B cell (primary cell): ENCODE measurements around the gene MLLT3. TPM values are rescaled to one million over a fixed set of nuclear protein-coding genes. Genes with fewer than 3 reads are reported as not detected.

ENCODE experiments used
- ATAC-seq: fragments of 200-7000 bp; cut with Tn5 transposase; one replicate; pipeline ENCODE4 v1.10.0; 2021; ENCODE audit warnings: low read depth, mild to moderate bottlenecking, moderate number of reproducible peaks, moderate library complexity
- CTCF ChIA-PET: fragments of 350-600 bp; sonication (Branson Sonifier 250); formaldehyde crosslinking; loops from one replicate; lab custom pipeline; 2021; ENCODE audit warnings: antibody characterized with exemption, inconsistent platforms; lab: Charles Lee
- POLR2A ChIA-PET: fragments of 350-600 bp; sonication (Branson Sonifier 250); formaldehyde crosslinking; loops from one replicate; lab custom pipeline; 2021; ENCODE audit warnings: antibody characterized with exemption; lab: Charles Lee
- DNase-seq: peaks from one replicate; pipeline ENCODE4 v3.0.0; 2013
- H2AFZ ChIP-seq: 2 replicates; pipeline ENCODE4 v1.6.1; 2012; ENCODE audit warnings: mild to moderate bottlenecking, low read depth, low read length; ENCODE audit not compliant: insufficient read depth, poor library complexity, severe bottlenecking
- H3K27ac ChIP-seq, 2 donors: 1 replicate in 1 of 2; 2 replicates in 1 of 2; pipeline ENCODE4 v1.5.1; 2012 to 2013; ENCODE audit warnings: low read length in 2 of 2, mild to moderate bottlenecking in 2 of 2, moderate library complexity in 1 of 2
- H3K27me3 ChIP-seq, 4 experiments: fragments of 200-600 bp in 1 of 4; sonication (generic) in 1 of 4; replicated peaks in 1 of 4; 1 replicate in 2 of 4; 2 replicates in 2 of 4; pipeline versions ENCODE4 v1.6.1 to v1.7.0; 2013 to 2016; ENCODE audit warnings: low read length in 3 of 4, mild to moderate bottlenecking in 2 of 4, mixed read lengths in 1 of 4, moderate library complexity in 1 of 4; ENCODE audit not compliant: insufficient read depth in 4 of 4, control insufficient read depth in 3 of 4; ENCODE audit errors: control extremely low read depth in 1 of 4
- H3K36me3 ChIP-seq, 2 experiments: replicated peaks in 1 of 2; 1 replicate in 1 of 2; 2 replicates in 1 of 2; pipeline versions ENCODE4 v1.6.1 to v1.7.1; 2013; ENCODE audit warnings: low read length in 1 of 2; ENCODE audit not compliant: insufficient read depth in 2 of 2, control insufficient read depth in 1 of 2; ENCODE audit errors: control extremely low read depth in 1 of 2, extremely low read depth in 1 of 2
- H3K4me1 ChIP-seq, 2 donors: fragments of 200-600 bp in 1 of 2; sonication (generic) in 1 of 2; 1 replicate in 1 of 2; 2 replicates in 1 of 2; pipeline versions ENCODE4 v1.5.1 to v1.6.1; 2013 to 2017; ENCODE audit warnings: low read length in 2 of 2; ENCODE audit not compliant: control insufficient read depth in 2 of 2, insufficient read depth in 2 of 2
- H3K4me2 ChIP-seq: replicated peaks from 2 replicates; pipeline ENCODE3; 2012; ENCODE audit warnings: mild to moderate bottlenecking, low read depth, low read length; ENCODE audit not compliant: poor library complexity, severe bottlenecking
- H3K4me3 ChIP-seq, 5 experiments: fragments of 200-600 bp in 1 of 5; sonication (generic) in 1 of 5; 1 replicate in 3 of 5; 2 replicates in 2 of 5; pipeline versions ENCODE4 v1.5.1 to v1.7.0; 2011 to 2016; ENCODE audit warnings: low read length in 4 of 5, mild to moderate bottlenecking in 4 of 5, low read depth in 2 of 5, control low read depth in 1 of 5, moderate library complexity in 1 of 5; ENCODE audit not compliant: insufficient read depth in 1 of 5; ENCODE audit errors: control extremely low read depth in 1 of 5, extremely low read depth in 1 of 5
- H3K79me2 ChIP-seq: fragments of 200-600 bp; sonication (generic); one replicate; pipeline ENCODE4 v1.6.0; 2016; ENCODE audit warnings: low read length; ENCODE audit not compliant: control insufficient read depth, insufficient read depth
- H3K9ac ChIP-seq: fragments of 200-600 bp; sonication (generic); 2 replicates; pipeline ENCODE4 v1.6.1; 2017; ENCODE audit warnings: mild to moderate bottlenecking, low read length, moderate library complexity
- H3K9me3 ChIP-seq, 3 donors: one replicate each; pipeline versions ENCODE4 v1.6.1 to v1.7.1; 2013; ENCODE audit warnings: low read length in 2 of 3; ENCODE audit not compliant: control insufficient read depth in 2 of 3, insufficient read depth in 1 of 3; ENCODE audit errors: control extremely low read depth in 1 of 3
- H4K20me1 ChIP-seq: 2 replicates; pipeline ENCODE4 v1.6.0; 2012; ENCODE audit warnings: mild to moderate bottlenecking, low read length; ENCODE audit not compliant: insufficient read depth, control insufficient read depth, poor library complexity, severe bottlenecking
- H3K27ac Mint-ChIP-seq: one replicate; pipeline ENCODE4 v1.8.0; 2021; ENCODE audit warnings: mixed read lengths
- H3K27me3 Mint-ChIP-seq: one replicate; pipeline ENCODE4 v1.8.0; 2021; ENCODE audit warnings: mixed read lengths
- H3K4me1 Mint-ChIP-seq: one replicate; pipeline ENCODE4 v1.8.0; 2021; ENCODE audit warnings: mixed read lengths
- H3K4me3 Mint-ChIP-seq: one replicate; pipeline ENCODE4 v1.8.0; 2021; ENCODE audit warnings: mixed read lengths
- H3K9me3 Mint-ChIP-seq: one replicate; pipeline ENCODE4 v1.8.0; 2022; ENCODE audit warnings: mixed read lengths; ENCODE audit not compliant: insufficient read depth
- CTCF ChIP-seq: fragments of 200-600 bp; IDR thresholded peaks from one replicate; pipeline ENCODE4 v1.8.0; 2022; ENCODE audit warnings: antibody characterized with exemption, mild to moderate bottlenecking
- EZH2 ChIP-seq: IDR thresholded peaks from 2 replicates; pipeline ENCODE4 v1.6.1; 2012; ENCODE audit warnings: borderline replicate concordance, low read depth, mild to moderate bottlenecking, moderate library complexity, low read length; ENCODE audit not compliant: insufficient read depth, poor library complexity, severe bottlenecking
- WGBS: methylation state at CpG from one replicate; pipeline ENCODE4 v1.1.5; 2013; ENCODE audit warnings: missing lambda C conversion rate; ENCODE audit not compliant: insufficient coverage; 5-methylcytosine and 5-hydroxymethylcytosine counted together
- intact Hi-C: fragments of 100-400 bp; cut with micrococcal nuclease; formaldehyde crosslinking; loops from one replicate; pipeline ENCODE4 v1.10.0; 2022
- polyA plus RNA-seq: library from polyadenylated mRNA; depleted of rRNA; stranded (reverse); fragments of >200 nt; gene quantifications from 2 replicates; pipeline ENCODE4 v1.2.3, GENCODE V29; 2012
- total RNA-seq, 2 donors: library from RNA; stranded (reverse); fragments of 120-200 nt in 1 of 2; gene quantifications; 1 replicate in 1 of 2; 2 replicates in 1 of 2; pipeline versions ENCODE4 v1.2.3 to v1.2.4, GENCODE V29; 2013 to 2022

Gene MLLT3
- total and polyA plus RNA-seq, 2 donors (not counting 1 experiment from before 2014, with no cell fraction given) = 3.4 to 3.6 TPM

- no peaks in the 10 kb centered on the region for H3K9me3 ChIP-seq
- H3K4me1 Mint-ChIP-seq = no peaks in the 10 kb centered on the region
- H3K27me3 ChIP-seq = no peaks in the 10 kb centered on the region
- no peaks in the 10 kb centered on the region for H3K4me1 ChIP-seq
- DNase-seq = no peak
- H3K4me3 ChIP-seq = no peak overlapping the region
- no peak overlapping the region for H3K27ac Mint-ChIP-seq
- no peaks in the 10 kb centered on the region for H3K27me3 Mint-ChIP-seq
- H3K36me3 ChIP-seq = no peaks in the 10 kb centered on the region
- no peaks in the 10 kb centered on the region for H3K9me3 Mint-ChIP-seq
- ATAC-seq = no peak
- WGBS = no CpG with 5 or more reads among the region's 2 CpGs
- no peak overlapping the region for H2AFZ ChIP-seq
- H3K4me3 Mint-ChIP-seq = no peak overlapping the region
- H3K9ac ChIP-seq = no peak overlapping the region
- no peaks in the 10 kb centered on the region for H4K20me1 ChIP-seq
- intact Hi-C loops = loop anchor here (10.0 kb wide), 1 partner anchor 760 kb away; no protein-coding TSS in a partner anchor
- no peak overlapping the region for H3K27ac ChIP-seq
- no peak overlapping the region for H3K4me2 ChIP-seq
- ChIA-PET CTCF (interaction anchor here (1.5 kb wide), 1 partner anchor 586 kb away, joined by 7 read pairs; no protein-coding TSS in a partner anchor), POLR2A (no interaction called here)
- H3K79me2 ChIP-seq = no peaks in the 10 kb centered on the region
- no peak for TF ChIP-seq CTCF
- no peak for TF ChIP-seq EZH2
Observed at GRCh38 chr9:20355022-20355421, 267.3 kb downstream of the MLLT3 start.

GRCh38 chr9:20353931-20354652, 268.2 kb downstream of the MLLT3 start:
- H3K27me3 Mint-ChIP-seq = no peaks in the 10 kb centered on the region
- H3K4me1 ChIP-seq = no peaks in the 10 kb centered on the region
- H3K4me3 ChIP-seq = no peak overlapping the region
- H3K9ac ChIP-seq = no peak overlapping the region
- DNase-seq (no peak), ATAC-seq (no peak)
- H3K9me3 ChIP-seq = no peaks in the 10 kb centered on the region
- intact Hi-C loops = loop anchor here (10.0 kb wide), 1 partner anchor 761 kb away; no protein-coding TSS in a partner anchor
- H3K36me3 ChIP-seq = no peaks in the 10 kb centered on the region
- no peaks in the 10 kb centered on the region for H3K27me3 ChIP-seq
- CTCF ChIA-PET = no interaction called here
- no peaks in the 10 kb centered on the region for H4K20me1 ChIP-seq
- no peak overlapping the region for H3K27ac Mint-ChIP-seq
- no peak overlapping the region for H3K4me3 Mint-ChIP-seq
- no peaks in the 10 kb centered on the region for H3K79me2 ChIP-seq
- WGBS = 88% methylated on average over 2 of the region's 5 CpGs
- no peak overlapping the region for H3K4me2 ChIP-seq
- no peak overlapping the region for H2AFZ ChIP-seq
- no peaks in the 10 kb centered on the region for H3K4me1 Mint-ChIP-seq
- no peaks in the 10 kb centered on the region for H3K9me3 Mint-ChIP-seq
- no peak for TF ChIP-seq CTCF
- TF ChIP-seq EZH2 = no peak
- H3K27ac ChIP-seq = no peak overlapping the region
- POLR2A ChIA-PET = no interaction called here
